Measurements from ENCODE around the gene RIPPLY3.

GRCh38 chr21:36976882-36977651 lies 29.4 kb upstream of the RIPPLY3 start:
- TF ChIP-seq CTCF (IDR thresholded peaks at IDR 0.05; ENCODE audit: insufficient read depth, low read depth, low read length) (peak; percentile 74), EZH2 (IDR thresholded peaks at IDR 0.05; ENCODE audit: insufficient read depth, low read length) (no peak)
